Karpas-422 (cell line): ENCODE results near the gene SHISA5. TPM values are rescaled to one million over a fixed set of nuclear protein-coding genes. Genes with fewer than 3 reads are reported as not detected.

Experiments used
- DNase-seq: peaks from one replicate; pipeline ENCODE4 v3.0.0-alpha.2; 2015
- H2AFZ ChIP-seq: fragments of 200-600 bp; sonication (generic); 2 replicates; pipeline ENCODE4 v1.6.1; 2014; ENCODE audit warnings: antibody characterized with exemption, low read length, mixed read lengths
- H3K27ac ChIP-seq: fragments of 200-600 bp; sonication (generic); 2 replicates; pipeline ENCODE4 v1.5.1; 2014; ENCODE audit warnings: mild to moderate bottlenecking, low read length, moderate library complexity
- H3K27me3 ChIP-seq: fragments of 200-600 bp; sonication (generic); 2 replicates; pipeline ENCODE4 v1.6.1; 2014; ENCODE audit warnings: low read length, mixed read lengths
- H3K36me3 ChIP-seq: fragments of 200-600 bp; sonication (generic); 2 replicates; pipeline ENCODE4 v1.6.1; 2014; ENCODE audit warnings: low read length, mixed read lengths; ENCODE audit not compliant: insufficient read depth
- H3K4me1 ChIP-seq: fragments of 200-600 bp; sonication (generic); 2 replicates; pipeline ENCODE4 v1.6.1; 2014; ENCODE audit warnings: mild to moderate bottlenecking, low read length, mixed read lengths
- H3K4me2 ChIP-seq: fragments of 200-600 bp; sonication (generic); 2 replicates; pipeline ENCODE4 v1.6.1; 2014; ENCODE audit warnings: low read length, low read depth, mild to moderate bottlenecking; ENCODE audit not compliant: poor library complexity, severe bottlenecking
- H3K4me3 ChIP-seq: fragments of 200-600 bp; sonication (generic); 2 replicates; pipeline ENCODE4 v1.5.1; 2014; ENCODE audit warnings: mild to moderate bottlenecking, antibody characterized with exemption, low read length, mixed read lengths
- H3K79me2 ChIP-seq: fragments of 200-600 bp; sonication (generic); 2 replicates; pipeline ENCODE4 v1.6.1; 2014; ENCODE audit warnings: mild to moderate bottlenecking, low read length, mixed read lengths
- H3K9ac ChIP-seq: fragments of 200-600 bp; sonication (generic); 2 replicates; pipeline ENCODE4 v1.6.0; 2014; ENCODE audit warnings: low read length
- H3K9me2 ChIP-seq: fragments of 200-600 bp; sonication (generic), shearing (Covaris generic); replicated peaks from 2 replicates; pipeline ENCODE4 v1.6.0; 2014; ENCODE audit warnings: mild to moderate bottlenecking, low read length, moderate library complexity; ENCODE audit not compliant: insufficient read depth
- H3K9me3 ChIP-seq: fragments of 300-700, 200-600 bp; sonication (generic); 2 replicates; pipeline ENCODE4 v1.6.1; 2014; ENCODE audit warnings: low read length, mixed read lengths
- H4K20me1 ChIP-seq: fragments of 200-600 bp; sonication (generic); 2 replicates; pipeline ENCODE4 v1.6.1; 2014; ENCODE audit warnings: mild to moderate bottlenecking, antibody characterized with exemption, low read length, low read depth; ENCODE audit not compliant: insufficient read depth
- small RNA-seq: library from RNA; depleted of rRNA; stranded (forward); fragments of <200 nt; gene quantifications from one replicate; pipeline ENCODE3, GENCODE V24; 2014
- total RNA-seq: library from RNA; depleted of rRNA; stranded (reverse); fragments of >200 nt; shearing (Covaris generic); gene quantifications from 2 replicates; pipeline ENCODE4 v1.2.3, GENCODE V29; 2014; ENCODE audit warnings: low replicate concordance; rRNA removed

SHISA5 gene
- total RNA-seq, 1 experiment from 2014 or later = 149 TPM

DNA sequence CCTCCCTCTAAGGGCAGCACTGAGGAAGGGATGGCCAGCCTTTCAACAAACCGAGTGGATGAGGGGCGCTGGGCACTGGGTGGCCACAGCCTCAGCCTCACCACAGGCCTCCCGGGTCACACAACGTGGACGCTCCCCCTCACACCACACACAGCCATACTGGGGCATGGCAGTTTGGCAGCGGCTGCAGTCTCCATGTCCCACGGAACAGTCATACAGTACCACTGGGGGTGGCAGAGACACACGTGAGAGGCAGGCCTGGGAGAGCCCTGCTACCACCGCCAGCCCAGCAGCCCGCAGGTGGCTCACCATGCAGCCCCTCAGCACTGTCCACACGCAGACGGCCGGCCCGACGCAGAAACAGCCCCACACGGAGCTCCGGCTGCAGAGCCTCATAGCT, 85.8 kb downstream of the SHISA5 start:
- Histone ChIP-seq H3K4me2 (no peak overlapping the region), H3K79me2 (peaks cover under 1% of the 10 kb centered on the region; the same call in 1 of the 2 replicates), H3K9ac (no peak overlapping the region), H3K4me1 (peaks cover 4% of the 10 kb centered on the region), H4K20me1 (no peaks in the 10 kb centered on the region), H3K27me3 (no peaks in the 10 kb centered on the region), H3K27ac (no peak overlapping the region), H3K4me3 (no peak overlapping the region), H2AFZ (no peak overlapping the region), H3K36me3 (no peaks in the 10 kb centered on the region; the same call in 1 of the 2 replicates), H3K9me2 (no peaks in the 10 kb centered on the region), H3K9me3 (no peaks in the 10 kb centered on the region)
- DNase-seq = no peak

Small RNA genes lying within 50 kb of the gene (small RNA-seq; reads per million reads assigned to genes)
- not detected for gene MIR6823

Other genes starting within 250 kb of the SHISA5 start
- 18.5 and 20.4 TPM in 2 replicates for gene NME6, start 202.8 kb downstream of the SHISA5 start, total RNA-seq
- not detected in 2 replicates for gene SPINK8, start 170.5 kb downstream of the SHISA5 start, total RNA-seq
- not detected in 2 replicates for gene FBXW12, start 132.0 kb downstream of the SHISA5 start, total RNA-seq
- gene PLXNB1, start 74.1 kb downstream of the SHISA5 start, total RNA-seq = 34.0 and 48.3 TPM in 2 replicates
- 22.0 and 28.3 TPM in 2 replicates for gene CCDC51, start 64.1 kb downstream of the SHISA5 start, total RNA-seq
- gene TMA7, start 63.9 kb downstream of the SHISA5 start, total RNA-seq = 300 and 483 TPM in 2 replicates
- gene ATRIP, start 57.4 kb downstream of the SHISA5 start, total RNA-seq = 7.3 and 10.9 TPM in 2 replicates
- gene PFKFB4, start 52.6 kb upstream of the SHISA5 start, total RNA-seq = 55.2 and 89.6 TPM in 2 replicates
- gene UCN2, start 59.6 kb upstream of the SHISA5 start, total RNA-seq = not detected in 2 replicates
- gene COL7A1, start 91.2 kb upstream of the SHISA5 start, total RNA-seq = 0.78 and 13.0 TPM in 2 replicates
- 80.3 and 165 TPM in 2 replicates for gene UQCRC1, start 105.5 kb upstream of the SHISA5 start, total RNA-seq
- gene TMEM89, start 117.6 kb upstream of the SHISA5 start, total RNA-seq = not detected in 2 replicates
- 52.7 and 69.1 TPM in 2 replicates for gene SLC26A6, start 131.3 kb upstream of the SHISA5 start, total RNA-seq
- gene CELSR3, start 158.7 kb upstream of the SHISA5 start, total RNA-seq = 3.8 and 7.0 TPM in 2 replicates
- 25.5 and 36.1 TPM in 2 replicates for gene NCKIPSD, start 181.7 kb upstream of the SHISA5 start, total RNA-seq
- gene IP6K2, start 213.0 kb upstream of the SHISA5 start, total RNA-seq = 93.6 and 104 TPM in 2 replicates